NCI-H2081 (cell line): Measurements from ENCODE around the gene KCTD4.

Experiments
- DNase-seq, 2 experiments: peaks; one replicate each; lab custom pipeline; 2025; lab: John Stamatoyannopoulos, UW

KCTD4 gene

DNA sequence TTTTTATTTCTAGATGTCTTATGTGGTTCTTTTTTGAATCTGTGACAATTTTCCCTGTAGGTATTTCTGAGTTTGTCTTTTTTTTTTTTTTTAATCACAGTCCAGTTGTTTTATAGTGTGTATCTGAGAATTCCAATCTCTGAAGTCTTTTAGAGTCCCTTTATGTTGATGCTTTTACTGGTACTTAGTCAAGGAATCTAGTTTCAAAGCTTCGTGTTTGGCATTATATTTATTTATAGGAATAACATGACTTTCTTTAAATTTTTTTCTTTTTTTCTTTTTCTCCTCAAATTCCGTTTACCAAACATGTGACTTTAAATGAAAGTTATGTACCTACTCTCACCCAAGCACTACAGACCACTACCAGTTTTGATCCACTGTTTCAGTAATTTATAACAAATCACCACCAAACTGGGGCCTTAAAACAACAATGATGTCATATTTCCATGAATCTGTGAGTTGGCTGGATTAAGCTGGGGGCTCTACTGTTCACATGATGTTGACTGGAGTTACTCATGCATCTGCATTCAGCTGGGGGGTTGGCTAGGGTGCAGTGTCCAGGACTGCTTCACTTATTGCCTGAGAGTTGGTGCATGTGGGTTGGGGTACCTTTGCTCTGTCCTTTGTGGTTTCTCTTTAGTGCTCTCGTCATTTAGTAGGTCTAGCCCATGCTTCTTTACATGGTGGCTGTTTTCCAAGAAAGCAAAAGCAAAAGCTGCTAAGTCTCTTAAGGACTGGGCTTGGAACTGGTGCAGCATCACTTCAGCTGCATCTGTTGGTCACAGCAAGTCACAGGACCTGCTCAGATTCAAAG is 22.3 kb downstream of the KCTD4 start:
- DNase-seq: no peak

DNA sequence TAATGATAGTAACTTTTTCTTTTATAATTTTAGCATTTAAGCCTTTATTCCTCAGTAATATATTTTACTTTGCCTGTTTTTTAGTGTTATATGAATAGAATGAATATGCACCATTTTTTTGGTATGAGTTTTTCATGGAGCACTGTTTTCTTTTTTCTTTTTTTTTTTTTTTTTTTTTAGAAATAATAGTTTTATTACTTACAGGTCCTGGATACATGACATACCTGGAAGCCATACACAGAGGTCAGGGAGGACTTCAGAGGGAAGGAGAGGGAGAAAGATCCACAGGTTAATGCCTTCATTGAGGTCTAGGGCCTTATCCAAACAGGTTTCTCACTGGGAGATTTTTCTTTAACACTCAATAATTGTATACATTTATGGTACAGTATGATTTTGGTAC is 26.4 kb downstream of the KCTD4 start:
- DNase-seq: no peak

DNA sequence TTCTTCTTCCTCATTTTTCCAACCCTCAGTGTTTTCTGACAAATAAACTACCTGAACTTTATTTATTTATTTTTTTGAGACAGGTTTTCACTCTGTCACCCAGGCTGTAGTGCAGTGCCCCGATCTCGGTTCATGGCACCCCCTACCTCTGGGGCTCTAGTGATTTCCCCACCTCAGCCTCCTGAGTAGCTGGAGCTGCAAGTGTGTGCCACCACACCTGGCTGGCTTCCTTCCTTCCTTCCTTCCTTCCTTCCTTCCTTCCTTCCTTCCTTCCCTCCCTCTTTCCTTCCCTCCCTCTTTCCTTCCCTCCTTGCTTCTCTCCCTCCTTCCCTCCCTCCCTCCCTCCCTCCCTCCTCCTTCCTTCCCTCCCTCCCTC is 32.3 kb downstream of the KCTD4 start:
- no peak for DNase-seq

DNA sequence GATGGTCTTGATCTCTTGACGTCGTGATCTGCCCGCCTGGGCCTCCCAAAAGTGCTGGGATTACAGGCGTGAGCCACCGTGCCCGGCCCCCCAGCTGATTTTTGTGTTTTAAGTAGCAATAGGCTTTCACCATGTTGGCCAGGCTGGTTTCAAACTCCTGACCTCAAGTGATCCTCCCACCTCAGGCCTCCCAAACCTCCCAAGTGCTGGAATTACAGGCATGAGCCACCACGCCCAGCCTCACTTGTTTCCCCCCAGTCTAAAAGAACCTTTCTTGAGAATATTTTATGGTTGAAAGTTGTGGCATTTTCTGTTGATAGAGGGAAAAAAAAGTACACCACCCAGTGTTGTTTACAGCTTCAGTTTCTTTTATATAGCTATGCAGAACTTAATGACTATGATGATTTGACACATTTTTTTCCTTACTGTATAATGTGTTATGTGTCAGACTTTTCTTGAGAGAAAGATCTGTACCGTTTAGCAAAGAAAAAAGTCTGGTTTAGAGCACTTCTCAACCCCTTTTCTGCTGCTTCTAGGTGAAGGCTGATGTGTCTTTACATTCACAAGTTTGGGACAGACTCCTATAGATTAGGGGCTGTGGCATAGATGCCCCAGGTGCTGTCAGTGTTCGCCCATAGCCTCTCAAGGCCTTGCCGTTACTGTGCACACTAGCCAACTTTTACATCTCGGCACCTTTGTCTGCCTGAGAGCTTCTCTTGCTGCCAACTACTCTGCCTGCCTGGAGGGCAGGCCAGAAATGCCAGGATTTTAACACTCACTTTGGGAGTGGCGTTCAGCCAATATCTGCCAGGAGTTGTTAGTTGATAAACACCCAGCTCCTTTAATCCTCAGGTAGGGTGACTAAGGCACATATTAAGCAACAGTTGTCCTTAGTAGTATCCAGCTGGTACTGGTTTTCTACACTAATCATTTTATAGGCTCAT is 33.0 kb downstream of the KCTD4 start:
- peak in 1 of 2 experiments; percentile 42 for DNase-seq

DNA sequence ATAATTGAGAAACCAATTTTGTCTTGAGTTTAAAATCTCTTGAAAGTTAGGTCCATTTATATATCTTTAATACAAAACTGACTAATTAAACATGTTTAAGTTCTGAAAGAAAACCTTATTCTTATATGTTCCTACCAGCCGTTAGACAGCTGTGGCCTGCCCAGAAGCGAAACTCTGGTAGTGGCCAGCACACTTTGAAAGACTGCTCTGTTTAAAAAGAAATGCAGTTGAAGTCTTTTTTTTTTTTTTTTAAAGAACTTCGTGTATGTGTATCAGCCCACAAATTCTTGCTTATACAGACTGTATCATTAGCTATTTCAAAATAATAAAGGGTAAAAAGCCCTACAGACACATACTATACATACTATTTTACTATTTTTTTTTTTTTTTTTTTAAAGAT is 34.0 kb downstream of the KCTD4 start:
- no peak for DNase-seq

DNA sequence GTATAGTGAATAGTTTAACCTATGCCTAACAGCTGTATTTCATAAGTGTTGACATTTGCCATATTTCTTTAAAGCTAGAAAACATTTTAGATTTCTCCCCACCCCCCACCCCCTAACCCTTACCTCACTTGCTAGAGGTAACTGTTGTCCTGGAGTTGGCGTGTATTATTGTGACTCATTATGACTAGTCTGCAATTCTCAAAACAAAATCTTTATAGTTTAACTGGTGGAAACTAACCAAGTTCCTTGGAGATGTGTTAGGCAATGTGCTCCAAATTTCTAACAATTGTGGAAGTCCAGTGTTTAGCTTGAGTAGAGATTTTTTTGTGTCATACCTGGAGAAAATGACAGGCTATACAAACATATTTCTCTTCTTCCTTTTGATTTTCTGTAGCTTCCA is 38.0 kb downstream of the KCTD4 start:
- no peak for DNase-seq

DNA sequence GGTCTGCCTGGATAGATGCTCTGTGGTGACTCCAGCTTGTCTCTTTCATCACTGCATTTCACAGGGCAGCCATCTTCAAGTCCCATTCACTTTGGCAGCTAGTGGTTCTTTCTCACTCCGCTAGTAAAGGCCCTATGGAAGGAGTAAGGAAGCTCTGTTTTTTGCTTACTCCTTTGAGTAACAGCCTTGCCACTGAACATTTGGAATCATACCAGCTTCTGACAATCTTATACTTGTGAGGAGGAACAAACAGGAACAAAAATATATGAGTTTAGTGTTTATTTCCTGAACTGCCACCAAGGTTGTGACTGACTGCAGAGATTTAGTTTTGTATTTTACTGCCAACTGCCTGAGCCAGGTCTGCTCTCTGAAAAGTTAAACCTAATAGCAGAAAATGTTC is 38.7 kb downstream of the KCTD4 start:
- DNase-seq: no peak

DNA sequence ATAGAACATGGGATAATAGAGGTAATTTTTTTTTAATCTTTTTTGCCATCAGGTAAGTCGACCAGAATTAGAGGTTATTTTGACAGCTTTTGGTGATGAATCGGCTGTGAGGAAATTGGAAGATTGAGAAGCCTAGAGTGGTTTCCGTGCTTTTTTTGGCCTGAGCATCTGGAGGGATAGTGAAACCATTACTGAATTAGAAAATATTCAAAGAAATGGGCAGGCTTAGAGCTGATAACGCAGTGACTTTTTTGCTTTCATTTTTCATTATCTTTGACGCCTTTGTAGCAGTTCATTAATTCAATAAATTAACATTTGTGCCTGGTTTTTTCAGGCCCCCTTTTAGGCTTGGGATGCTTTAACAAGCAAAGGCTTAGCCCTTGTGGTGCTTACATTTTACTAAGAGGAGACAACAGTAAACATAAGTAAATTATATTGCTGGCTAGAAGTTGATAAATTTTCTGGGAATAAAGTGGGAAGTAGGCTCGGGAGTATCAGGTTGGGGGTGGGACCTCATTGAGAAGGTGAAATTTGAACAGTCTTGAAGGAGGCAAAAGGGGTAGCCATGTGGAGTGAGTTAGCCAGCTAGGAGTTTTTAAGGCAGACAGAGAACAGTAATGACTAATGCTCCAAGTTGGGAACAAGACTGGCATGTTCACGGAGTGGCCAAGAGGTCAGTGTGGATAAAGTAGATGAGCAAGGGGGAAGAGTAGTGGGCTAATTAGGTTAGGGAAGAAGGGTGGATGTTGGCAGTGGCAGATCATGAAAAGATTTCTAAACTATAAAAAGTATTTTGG is 44.1 kb downstream of the KCTD4 start:
- DNase-seq: no peak

DNA sequence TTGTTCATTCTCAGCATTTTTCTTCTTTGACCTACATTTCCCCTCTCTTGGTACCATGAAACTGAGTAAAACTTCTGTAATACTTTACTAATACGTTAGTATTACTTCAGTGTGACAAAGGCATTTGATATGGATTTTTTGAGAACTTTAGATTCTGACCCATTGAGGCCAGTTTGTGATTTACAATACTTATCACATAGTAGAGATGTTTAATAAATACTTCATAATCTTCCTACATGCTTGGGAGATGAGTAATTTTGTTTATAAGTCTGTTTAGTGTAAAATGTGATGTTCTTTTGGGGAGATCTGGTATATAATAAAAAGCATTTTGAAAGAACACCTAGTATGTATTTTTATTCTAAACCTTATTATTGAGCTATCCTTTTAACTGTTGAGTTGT is 50.9 kb downstream of the KCTD4 start:
- no peak for DNase-seq

DNA sequence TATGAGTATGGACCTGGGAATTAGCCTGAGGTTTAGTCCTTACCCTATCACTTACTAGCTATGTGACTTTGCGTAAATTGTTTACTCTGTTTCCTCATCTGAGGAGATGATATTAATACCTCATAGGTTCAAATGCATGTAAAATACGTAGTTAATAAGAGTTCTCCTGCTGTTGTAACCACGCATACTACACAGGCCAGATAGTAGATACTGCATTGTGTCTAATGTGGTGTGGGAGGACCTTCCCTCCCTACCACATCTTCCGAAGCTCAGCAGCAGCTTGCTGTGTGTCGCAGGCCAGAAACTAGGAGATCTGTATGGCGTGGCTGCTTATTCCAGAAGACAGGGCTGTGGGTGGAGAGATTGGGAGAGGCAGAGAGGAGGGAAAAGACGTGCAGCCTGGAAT is 57.5 kb downstream of the KCTD4 start:
- no peak for DNase-seq
